ENCODE measurements around the gene CDH10. TPM values are rescaled to one million over a fixed set of nuclear protein-coding genes. Genes with fewer than 3 reads are reported as not detected.

Gene CDH10
- total and polyA plus RNA-seq, 9 of the 15 experiments (the other 6 are each of a cell fraction or from before 2014, with no cell fraction given): not detected

GRCh38 chr5:24623031-24623430 is 21.7 kb downstream of the CDH10 start (continued):
- TF ChIP-seq ATF2 (CRISPR knock-in tag; IDR thresholded peaks at IDR 0.05) (no peak), HNRNPK (IDR thresholded peaks at IDR 0.05; ENCODE audit: low read depth, low read length, poor library complexity, severe bottlenecking) (no peak), ZBTB5 (IDR thresholded peaks at IDR 0.05) (no peak), ZNF282 (CRISPR knock-in tag; IDR thresholded peaks at IDR 0.05) (no peak), ZNF431 (CRISPR knock-in tag; IDR thresholded peaks at IDR 0.05) (no peak), ZNF280A (IDR thresholded peaks at IDR 0.05; ENCODE audit: low read depth, partially characterized antibody) (no peak)

GRCh38 chr5:24621792-24622191 is 23.0 kb downstream of the CDH10 start:
- no peak overlapping the region for H3K4me2 ChIP-seq (ENCODE audit: insufficient read depth, low read length)
- H4K20me1 ChIP-seq (replicated peaks; ENCODE audit: control insufficient read depth, insufficient read depth, low read length): no peaks in the 10 kb centered on the region
- no peak overlapping the region for H2AFZ ChIP-seq (ENCODE audit: low read depth, low read length)
- no peaks in the 10 kb centered on the region for H3K9me3 ChIP-seq (replicated peaks; ENCODE audit: control insufficient read depth, insufficient read depth, low read depth, low read length)
- H3K36me3 ChIP-seq (ENCODE audit: control insufficient read depth, insufficient read depth, low read length): no peaks in the 10 kb centered on the region
- POLR2A ChIA-PET: no interaction called here
- H3K79me2 ChIP-seq (ENCODE audit: control insufficient read depth, insufficient read depth, low read length): no peaks in the 10 kb centered on the region
- no TSS peak for BruUV-seq (replicated peaks)
- H3K27me3 ChIP-seq (ENCODE audit: control insufficient read depth in 2 of 2, insufficient read depth in 2 of 2, low read length in 2 of 2): no peaks in the 10 kb centered on the region
- H3K9ac ChIP-seq (ENCODE audit: insufficient read depth in 1 of 2, low read depth in 2 of 2, low read length in 2 of 2): no peak overlapping the region
- in situ Hi-C loops (cut with MboI): no loop called here
- 3% methylated on average over 6 of the region's 6 CpGs for WGBS (ENCODE audit: insufficient coverage, low coverage, missing lambda C conversion rate)
- H3K9me1 ChIP-seq (ENCODE audit: control insufficient read depth, insufficient read depth, low read length): no peaks in the 10 kb centered on the region
- CTCF ChIA-PET (ENCODE audit: low intra/inter-chr PET ratio): no interaction called here
- H3K4me3 ChIP-seq: no peak overlapping the region
- ATAC-seq: no peak
- H3K27ac ChIP-seq (ENCODE audit: extremely low read depth, low read depth, low read length): no peak overlapping the region
- intact Hi-C loops (cut with micrococcal nuclease): no loop called here
- H3K4me1 ChIP-seq (replicated peaks in 1 of 2; ENCODE audit: control insufficient read depth in 2 of 2, insufficient read depth in 2 of 2, low read length in 2 of 2): no peaks in the 10 kb centered on the region
- no peak for DNase-seq (ENCODE audit: extremely low read depth in 1 of 4, low spot score in 3 of 4)
- TF ChIP-seq TRIM24 (IDR thresholded peaks at IDR 0.05) (no peak), PHF21A (IDR thresholded peaks at IDR 0.05; ENCODE audit: borderline replicate concordance, low read depth) (no peak), NFIC (IDR thresholded peaks at IDR 0.05) (peak; percentile 48; the same call in 1 of the 2 replicates), ZNF282 (CRISPR knock-in tag; IDR thresholded peaks at IDR 0.05) (no peak)
- no peak for FAIRE-seq

Data from K562 (cell line).